MCF 10A (cell line): Measurements from ENCODE around the gene RBFOX1. TPM values are rescaled to one million over a fixed set of nuclear protein-coding genes. Genes with fewer than 3 reads are reported as not detected.

Experiments used
- BruUV-seq: library from RNA; stranded (reverse); fragments of 400-500 nt; replicated peaks from 2 replicates; lab custom pipeline; 2021; lab: Mats Ljungman, UMichigan
- CTCF ChIA-PET: fragments of 300-600 bp; sonication (Branson Sonifier 250); formaldehyde crosslinking; extraction: SDS; loops from one replicate; lab custom pipeline; 2021; ENCODE audit warnings: antibody characterized with exemption, inconsistent platforms; lab: Yijun Ruan, JAX
- POLR2A ChIA-PET: fragments of 300-600, 350-650 bp; sonication (Branson Sonifier 250); formaldehyde crosslinking; extraction: SDS; loops from one replicate; lab custom pipeline; 2020; ENCODE audit warnings: antibody characterized with exemption, inconsistent platforms; lab: Yijun Ruan, JAX
- DNase-seq: peaks from one replicate; pipeline ENCODE4 v3.0.0-alpha.2; 2018; ENCODE audit not compliant: unreplicated experiment
- H3K27ac Mint-ChIP-seq: one replicate; pipeline ENCODE4 v1.8.0; 2022; ENCODE audit warnings: mild to moderate bottlenecking, low read depth, mixed read lengths; ENCODE audit not compliant: unreplicated experiment
- H3K27me3 Mint-ChIP-seq: one replicate; pipeline ENCODE4 v1.8.0; 2022; ENCODE audit warnings: mixed read lengths; ENCODE audit not compliant: insufficient read depth, unreplicated experiment
- H3K36me3 Mint-ChIP-seq: one replicate; pipeline ENCODE4 v1.8.0; 2022; ENCODE audit warnings: mild to moderate bottlenecking, moderate library complexity, mixed read lengths; ENCODE audit not compliant: insufficient read depth, unreplicated experiment
- H3K4me1 Mint-ChIP-seq: one replicate; pipeline ENCODE4 v1.8.0; 2022; ENCODE audit warnings: mixed read lengths; ENCODE audit not compliant: insufficient read depth, unreplicated experiment
- H3K4me3 Mint-ChIP-seq: one replicate; pipeline ENCODE4 v1.8.0; 2022; ENCODE audit warnings: mild to moderate bottlenecking, moderate library complexity, mixed read lengths; ENCODE audit not compliant: unreplicated experiment
- H3K9me3 Mint-ChIP-seq: one replicate; pipeline ENCODE4 v1.8.0; 2022; ENCODE audit warnings: mixed read lengths; ENCODE audit not compliant: unreplicated experiment
- CTCF ChIP-seq: fragments of 200-600 bp; IDR thresholded peaks from one replicate; pipeline ENCODE4 v1.8.0; 2022; ENCODE audit warnings: antibody characterized with exemption, mild to moderate bottlenecking; ENCODE audit not compliant: unreplicated experiment
- intact Hi-C: fragments of 100-400 bp; cut with micrococcal nuclease; formaldehyde crosslinking; loops from 2 replicates; pipeline ENCODE4 v1.14.1; 2022
- total RNA-seq: library from RNA; stranded (reverse); gene quantifications from 2 replicates; pipeline ENCODE4 v1.2.3, GENCODE V29; 2022

Gene RBFOX1
- total RNA-seq, 1 experiment from 2014 or later, result not detected

- CTCF ChIA-PET, result no interaction called here
- Mint-ChIP-seq H3K36me3 (no peaks in the 10 kb centered on the region), H3K9me3 (peaks cover 25% of the 10 kb centered on the region), H3K27ac (no peak overlapping the region), H3K4me3 (no peak overlapping the region), H3K27me3 (no peaks in the 10 kb centered on the region), H3K4me1 (no peaks in the 10 kb centered on the region)
- no peak for DNase-seq
- intact Hi-C loops, result no loop called here
- POLR2A ChIA-PET, result no interaction called here
- BruUV-seq, result no TSS peak
- no peak for TF ChIP-seq CTCF
Observed at GRCh38 chr16:7650431-7650830, 317.8 kb downstream of the RBFOX1 start.

GRCh38 chr16:7651803-7652570 is 319.3 kb downstream of the RBFOX1 start:
- DNase-seq, result no peak
- no peaks in the 10 kb centered on the region for H3K4me1 Mint-ChIP-seq
- no TSS peak for BruUV-seq
- ChIA-PET POLR2A (no interaction called here), CTCF (no interaction called here)
- no peak overlapping the region for H3K4me3 Mint-ChIP-seq
- H3K27me3 Mint-ChIP-seq, result no peaks in the 10 kb centered on the region
- no peak for TF ChIP-seq CTCF
- H3K27ac Mint-ChIP-seq, result no peak overlapping the region
- H3K36me3 Mint-ChIP-seq, result no peaks in the 10 kb centered on the region
- intact Hi-C loops, result no loop called here
- H3K9me3 Mint-ChIP-seq, result peaks cover 31% of the 10 kb centered on the region

GRCh38 chr16:7653746-7654461 is 321.3 kb downstream of the RBFOX1 start:
- Mint-ChIP-seq H3K27me3 (no peaks in the 10 kb centered on the region), H3K36me3 (no peaks in the 10 kb centered on the region), H3K27ac (no peak overlapping the region), H3K9me3 (peaks cover 38% of the 10 kb centered on the region), H3K4me3 (no peak overlapping the region), H3K4me1 (no peaks in the 10 kb centered on the region)
- ChIA-PET CTCF (no interaction called here), POLR2A (interaction anchor here (0.5 kb wide), 1 partner anchor 144 kb away, joined by 3 read pairs; no protein-coding TSS in a partner anchor)
- no peak for DNase-seq
- BruUV-seq, result no TSS peak
- intact Hi-C loops, result no loop called here
- TF ChIP-seq CTCF, result no peak

- Mint-ChIP-seq H3K27ac (no peak overlapping the region), H3K36me3 (peaks cover 6% of the 10 kb centered on the region), H3K4me1 (no peaks in the 10 kb centered on the region), H3K4me3 (no peak overlapping the region), H3K9me3 (peaks cover 8% of the 10 kb centered on the region), H3K27me3 (no peaks in the 10 kb centered on the region)
- no TSS peak for BruUV-seq
- CTCF ChIA-PET, result no interaction called here
- no peak for TF ChIP-seq CTCF
- intact Hi-C loops, result no loop called here
- no peak for DNase-seq
- POLR2A ChIA-PET, result no interaction called here
Observed at GRCh38 chr16:7675628-7676027, 343.0 kb downstream of the RBFOX1 start.
